ENCODE results near the gene TAX1BP1. TPM values are rescaled to one million over a fixed set of nuclear protein-coding genes. Genes with fewer than 3 reads are reported as not detected.

Gene TAX1BP1
- total and polyA plus RNA-seq, 2 donors (not counting 3 experiments of a cell fraction or from before 2014, with no cell fraction given) = 77.7 to 93.2 TPM

GRCh38 chr7:27869056-27869455 is 129.1 kb downstream of the TAX1BP1 start:
- Histone ChIP-seq H3K27ac (ENCODE audit: insufficient read depth, low read depth, low read length) (no peak overlapping the region), H2AFZ (ENCODE audit: low read depth, low read length) (no peak overlapping the region), H3K36me3 (ENCODE audit: control insufficient read depth in 2 of 2, extremely low read depth in 1 of 2, insufficient read depth in 2 of 2, low read length in 2 of 2) (no peaks in the 10 kb centered on the region), H3K4me3 (replicated peaks in 1 of 3; ENCODE audit: insufficient read depth in 1 of 3, low read depth in 1 of 3, low read length in 3 of 3) (no peak overlapping the region), H3K9me3 (replicated peaks; ENCODE audit: control insufficient read depth, insufficient read depth, low read length) (no peaks in the 10 kb centered on the region), H4K20me1 (replicated peaks; ENCODE audit: control insufficient read depth, extremely low read depth, insufficient read depth, low read length) (no peaks in the 10 kb centered on the region), H3K9me1 (replicated peaks; ENCODE audit: control insufficient read depth, extremely low read depth, insufficient read depth, low read length) (no peaks in the 10 kb centered on the region), H3K9ac (replicated peaks; ENCODE audit: extremely low read depth, insufficient read depth, low read length) (no peak overlapping the region), H3K79me2 (ENCODE audit: control insufficient read depth, insufficient read depth, low read length) (no peaks in the 10 kb centered on the region), H3K4me2 (ENCODE audit: insufficient read depth, low read length) (no peak overlapping the region), H3K27me3 (ENCODE audit: control insufficient read depth in 2 of 2, insufficient read depth in 2 of 2, low read length in 2 of 2) (no peaks in the 10 kb centered on the region), H3K4me1 (ENCODE audit: control insufficient read depth, extremely low read depth, insufficient read depth, low read length) (peaks cover 20% of the 10 kb centered on the region)
- no TSS peak for BruUV-seq (replicated peaks)
- intact Hi-C loops (cut with micrococcal nuclease) (no loop called here), dilution Hi-C loops (cut with MboI; ENCODE audit: extremely low pct_ligation_motif_present, low sequenced_read_pairs) (no loop called here)
- FAIRE-seq (no peak), DNase-seq (ENCODE audit: low read depth, low spot score) (no peak)
- ChIA-PET CTCF (no interaction called here), POLR2A (no interaction called here)
- TF ChIP-seq MYC (IDR thresholded peaks at IDR 0.05; ENCODE audit: low read depth, low read length) (no peak), POLR2AphosphoS5 (IDR thresholded peaks at IDR 0.05; ENCODE audit: insufficient read depth, low read depth, low read length) (no peak), EZH2 (IDR thresholded peaks at IDR 0.05; ENCODE audit: borderline replicate concordance, low read depth, low read length, severe bottlenecking) (no peak), MAX (IDR thresholded peaks at IDR 0.05; ENCODE audit: insufficient read depth, insufficient read length) (no peak), JUN (IDR thresholded peaks at IDR 0.05; ENCODE audit: borderline replicate concordance, insufficient read depth, insufficient read length, low read depth) (no peak), POLR2A (IDR thresholded peaks at IDR 0.05; ENCODE audit: low read depth, low read length) (no peak), GATA2 (IDR thresholded peaks at IDR 0.05; ENCODE audit: insufficient read depth, insufficient read length, low read depth, low read length) (no peak), FOS (IDR thresholded peaks at IDR 0.05; ENCODE audit: borderline replicate concordance, insufficient read depth, low read length) (no peak), CTCF (IDR thresholded peaks at IDR 0.05; ENCODE audit: extremely low read depth in 1 of 2, insufficient read depth in 1 of 2, low read depth in 1 of 2, low read length in 2 of 2) (no peak)

Data from endothelial cell of umbilical vein (primary cell).